IMR-90 (cell line): Measurements from ENCODE around the gene ITLN2. TPM values are rescaled to one million over a fixed set of nuclear protein-coding genes. Genes with fewer than 3 reads are reported as not detected.

Experiments
- ATAC-seq: fragments of 200-7000 bp; cut with Tn5 transposase; 2 replicates; pipeline ENCODE4 v1.9.1; 2020; ENCODE audit warnings: low read depth, mild to moderate bottlenecking, moderate library complexity
- BruUV-seq: library from RNA; stranded (reverse); fragments of 400-500 nt; replicated peaks from 2 replicates; lab custom pipeline; 2021; lab: Mats Ljungman, UMichigan
- CTCF ChIA-PET: fragments of 300-600 bp; formaldehyde crosslinking; extraction: SDS; loops from one replicate; lab custom pipeline; 2021; ENCODE audit warnings: antibody characterized with exemption; lab: Yijun Ruan, JAX
- POLR2A ChIA-PET: fragments of 300-600 bp; sonication (Branson Sonifier 250); formaldehyde crosslinking; loops from one replicate; lab custom pipeline; 2022; ENCODE audit warnings: antibody characterized with exemption; ENCODE audit not compliant: unreplicated experiment; lab: Charles Lee
- DNase-seq: peaks from one replicate; pipeline ENCODE4 v3.0.0; 2013
- H2AFZ ChIP-seq: replicated peaks from 2 replicates; pipeline ENCODE3; 2013; ENCODE audit warnings: low read length, mild to moderate bottlenecking; ENCODE audit not compliant: poor library complexity
- H2AK5ac ChIP-seq: 2 replicates; pipeline ENCODE4 v1.6.1; 2013; ENCODE audit warnings: low read depth, low read length, inconsistent platforms
- H2AK9ac ChIP-seq: replicated peaks from 2 replicates; pipeline ENCODE3; 2013; ENCODE audit warnings: mild to moderate bottlenecking, low read depth, low read length, moderate library complexity; ENCODE audit not compliant: poor library complexity
- H2BK120ac ChIP-seq: 2 replicates; pipeline ENCODE4 v1.6.1; 2013; ENCODE audit warnings: low read depth, low read length, inconsistent platforms
- H2BK15ac ChIP-seq: 3 replicates; pipeline ENCODE4 v1.6.1; 2013; ENCODE audit warnings: low read depth, low read length, inconsistent platforms
- H2BK20ac ChIP-seq: 2 replicates; pipeline ENCODE4 v1.6.1; 2013; ENCODE audit warnings: low read depth, mild to moderate bottlenecking, inconsistent platforms, low read length, moderate library complexity
- H2BK5ac ChIP-seq: 2 replicates; pipeline ENCODE4 v1.6.1; 2013; ENCODE audit warnings: mild to moderate bottlenecking, low read depth, low read length, inconsistent platforms; ENCODE audit not compliant: poor library complexity, severe bottlenecking
- H3K14ac ChIP-seq: replicated peaks from 2 replicates; pipeline ENCODE4 v1.6.1; 2013; ENCODE audit warnings: low read depth, low read length, inconsistent platforms
- H3K18ac ChIP-seq: 2 replicates; pipeline ENCODE4 v1.6.1; 2013; ENCODE audit warnings: low read depth, low read length, control low read depth
- H3K23ac ChIP-seq: 2 replicates; pipeline ENCODE4 v1.6.1; 2013; ENCODE audit warnings: low read depth, low read length, inconsistent platforms
- H3K27ac ChIP-seq: 2 replicates; pipeline ENCODE4 v1.5.1; 2013; ENCODE audit warnings: mild to moderate bottlenecking, control low read depth, low read length; ENCODE audit not compliant: insufficient read depth
- H3K27me3 ChIP-seq: 2 replicates; pipeline ENCODE4 v1.6.1; 2013; ENCODE audit warnings: low read length; ENCODE audit not compliant: control insufficient read depth, insufficient read depth
- H3K36me3 ChIP-seq: 2 replicates; pipeline ENCODE4 v1.6.1; 2013; ENCODE audit warnings: low read length, mixed read lengths; ENCODE audit not compliant: control insufficient read depth, insufficient read depth
- H3K4ac ChIP-seq: 2 replicates; pipeline ENCODE4 v1.6.1; 2013; ENCODE audit warnings: low read depth, low read length, inconsistent platforms
- H3K4me1 ChIP-seq: 2 replicates; pipeline ENCODE4 v1.6.1; 2013; ENCODE audit warnings: low read length, mixed read lengths; ENCODE audit not compliant: control insufficient read depth, insufficient read depth
- H3K4me2 ChIP-seq: 2 replicates; pipeline ENCODE4 v1.6.1; 2013; ENCODE audit warnings: low read depth, mild to moderate bottlenecking, control low read depth, low read length, moderate library complexity
- H3K4me3 ChIP-seq: 2 replicates; pipeline ENCODE4 v1.5.1; 2013; ENCODE audit warnings: low read depth, mild to moderate bottlenecking, control low read depth, low read length, moderate library complexity; ENCODE audit not compliant: insufficient read depth
- H3K56ac ChIP-seq: 2 replicates; pipeline ENCODE4 v1.6.1; 2013; ENCODE audit warnings: low read length, inconsistent platforms; ENCODE audit not compliant: insufficient read depth; ENCODE audit errors: extremely low read depth
- H3K79me1 ChIP-seq, 2 experiments: 2 replicates each; pipeline ENCODE4 v1.6.1; 2013; ENCODE audit warnings: low read length in 2 of 2, inconsistent platforms in 1 of 2, low read depth in 1 of 2
- H3K9ac ChIP-seq: 2 replicates; pipeline ENCODE4 v1.6.1; 2013; ENCODE audit warnings: low read depth, low read length, control low read depth
- H3K9me1 ChIP-seq: 2 replicates; pipeline ENCODE4 v1.6.1; 2013; ENCODE audit warnings: low read length, inconsistent platforms; ENCODE audit not compliant: insufficient read depth
- H3K9me3 ChIP-seq: 2 replicates; pipeline ENCODE4 v1.6.1; 2013; ENCODE audit warnings: low read length; ENCODE audit not compliant: control insufficient read depth, insufficient read depth
- H4K20me1 ChIP-seq: 2 replicates; pipeline ENCODE4 v1.6.1; 2013; ENCODE audit warnings: low read length, inconsistent platforms; ENCODE audit not compliant: insufficient read depth
- H4K5ac ChIP-seq: 2 replicates; pipeline ENCODE4 v1.6.1; 2013; ENCODE audit warnings: mild to moderate bottlenecking, low read depth, low read length, control low read depth
- H4K8ac ChIP-seq, 2 experiments: 2 replicates each; pipeline ENCODE4 v1.6.1; 2013; ENCODE audit warnings: low read depth in 2 of 2, low read length in 2 of 2, control low read depth in 1 of 2, inconsistent platforms in 1 of 2
- H4K91ac ChIP-seq: 2 replicates; pipeline ENCODE4 v1.6.1; 2013; ENCODE audit warnings: low read depth, low read length, inconsistent platforms; ENCODE audit not compliant: insufficient read depth
- CEBPB ChIP-seq: IDR thresholded peaks from 2 replicates; pipeline ENCODE4 v1.6.1; 2012; ENCODE audit warnings: low read depth, low read length, improper control_type of control experiment
- CTCF ChIP-seq: conservative IDR thresholded peaks from 2 replicates; pipeline ENCODE4 v1.5.1; 2012; ENCODE audit warnings: mild to moderate bottlenecking, low read depth, low read length, improper control_type of control experiment
- ELK1 ChIP-seq: fragments of 150-350 bp; IDR thresholded peaks from 2 replicates; pipeline ENCODE4 v1.6.1; 2016; ENCODE audit warnings: low read depth, mild to moderate bottlenecking, low read length, moderate library complexity, borderline replicate concordance
- RCOR1 ChIP-seq: IDR thresholded peaks from 2 replicates; pipeline ENCODE4 v1.6.1; 2012; ENCODE audit warnings: mild to moderate bottlenecking, low read length, improper control_type of control experiment; ENCODE audit not compliant: insufficient replicate concordance
- RFX5 ChIP-seq: IDR thresholded peaks from 2 replicates; pipeline ENCODE4 v1.8.0; 2012; ENCODE audit warnings: low read depth, mild to moderate bottlenecking, low read length, moderate library complexity
- SMC3 ChIP-seq: fragments of 150-350 bp; IDR thresholded peaks from 2 replicates; pipeline ENCODE4 v1.6.1; 2016; ENCODE audit warnings: low read depth, mild to moderate bottlenecking, antibody characterized with exemption, low read length, moderate library complexity
- USF2 ChIP-seq: fragments of 150-350 bp; IDR thresholded peaks from 2 replicates; pipeline ENCODE4 v1.6.1; 2017; ENCODE audit warnings: mild to moderate bottlenecking, antibody characterized with exemption, low read length, low read depth
- whole genome bisulfite sequencing, 2 experiments: methylation state at CpG; one replicate each; pipeline versions ENCODE4 v1.1.5 to v1.1.7; 2013; ENCODE audit warnings: missing lambda C conversion rate in 2 of 2; ENCODE audit not compliant: insufficient read length in 1 of 2; ENCODE audit errors: extremely low coverage in 2 of 2; 5-methylcytosine and 5-hydroxymethylcytosine counted together
- dilution Hi-C: fragments of 300-500 bp; cut with HindIII; formaldehyde crosslinking; loops from one replicate; pipeline ENCODE4 v1.14.3; 2018; ENCODE audit warnings: low sequenced_read_pairs; ENCODE audit not compliant: unreplicated experiment
- in situ Hi-C: fragments of 300-500 bp; cut with MboI; formaldehyde crosslinking; loops from 3 replicates; pipeline ENCODE4 v1.14.3; 2019; ENCODE audit warnings: low sequenced_read_pairs, inconsistent platforms, mixed read lengths
- intact Hi-C: fragments of 100-400 bp; cut with micrococcal nuclease; formaldehyde crosslinking; loops from 2 replicates; pipeline ENCODE4 v1.10.0; 2022
- polyA plus RNA-seq, 3 experiments: library from polyadenylated mRNA; depleted of rRNA; stranded (reverse); fragments of >200 nt; gene quantifications; 2 replicates each; pipeline ENCODE4 v1.2.3, GENCODE V29; 2012; ENCODE audit warnings: low replicate concordance in 1 of 3
- total RNA-seq: library from RNA; depleted of rRNA; stranded (reverse); fragments of >200 nt; gene quantifications from 2 replicates; pipeline ENCODE4 v1.2.3, GENCODE V29; 2012

ITLN2 gene
- total and polyA plus RNA-seq, 2 of the 4 experiments (the other 2 are of a cell fraction), result not detected

GRCh38 chr1:160949881-160950280, 4.7 kb downstream of the ITLN2 start:
- intact Hi-C loops (loop anchor here (2.0 kb wide), 1 partner anchor 275 kb away; no protein-coding TSS in a partner anchor), in situ Hi-C loops (no loop called here), dilution Hi-C loops (no loop called here)
- H4K91ac ChIP-seq, result no peak overlapping the region
- CTCF ChIA-PET, result no interaction called here
- ATAC-seq (no peak), DNase-seq (no peak)
- peaks cover 4% of the 10 kb centered on the region; the same call in 1 of the 2 replicates for H3K27me3 ChIP-seq
- no peak overlapping the region for H2BK5ac ChIP-seq
- no peak overlapping the region for H2BK120ac ChIP-seq
- H3K9me3 ChIP-seq, result no peaks in the 10 kb centered on the region
- H3K4me3 ChIP-seq, result no peak overlapping the region
- BruUV-seq, result no TSS peak
- H3K79me1 ChIP-seq, result no peaks in the 10 kb centered on the region
- H4K8ac ChIP-seq, result no peak overlapping the region
- no CpG with 5 or more reads among the region's 2 CpGs for WGBS, 2 experiments
- no peak overlapping the region for H3K4ac ChIP-seq
- H3K9me1 ChIP-seq, result no peaks in the 10 kb centered on the region
- H3K14ac ChIP-seq, result no peak overlapping the region
- H3K23ac ChIP-seq, result no peak overlapping the region
- no peak overlapping the region for H2AFZ ChIP-seq
- H2AK9ac ChIP-seq, result no peak overlapping the region
- no peak overlapping the region for H3K4me2 ChIP-seq
- no peak overlapping the region for H2BK20ac ChIP-seq
- H3K18ac ChIP-seq, result no peak overlapping the region
- H4K5ac ChIP-seq, result no peak overlapping the region
- no peaks in the 10 kb centered on the region for H3K4me1 ChIP-seq
- H3K9ac ChIP-seq, result no peak overlapping the region
- H2AK5ac ChIP-seq, result no peak overlapping the region
- H3K27ac ChIP-seq, result no peak overlapping the region
- no peak overlapping the region for H2BK15ac ChIP-seq
- H4K20me1 ChIP-seq, result no peaks in the 10 kb centered on the region
- no peak overlapping the region for H3K56ac ChIP-seq
- TF ChIP-seq USF2 (no peak), ELK1 (no peak), RFX5 (no peak), CTCF (no peak), CEBPB (no peak), SMC3 (no peak), RCOR1 (no peak)
- H3K36me3 ChIP-seq, result no peaks in the 10 kb centered on the region
- POLR2A ChIA-PET, result no interaction called here
